Measurements from ENCODE around the gene ZNF418.
"Not testable (repeated sequence)": the region's sequence is repeated elsewhere in the genome, so short reads cannot be mapped to it uniquely, and the experiment has no call there.

The ZNF418 gene

DNA sequence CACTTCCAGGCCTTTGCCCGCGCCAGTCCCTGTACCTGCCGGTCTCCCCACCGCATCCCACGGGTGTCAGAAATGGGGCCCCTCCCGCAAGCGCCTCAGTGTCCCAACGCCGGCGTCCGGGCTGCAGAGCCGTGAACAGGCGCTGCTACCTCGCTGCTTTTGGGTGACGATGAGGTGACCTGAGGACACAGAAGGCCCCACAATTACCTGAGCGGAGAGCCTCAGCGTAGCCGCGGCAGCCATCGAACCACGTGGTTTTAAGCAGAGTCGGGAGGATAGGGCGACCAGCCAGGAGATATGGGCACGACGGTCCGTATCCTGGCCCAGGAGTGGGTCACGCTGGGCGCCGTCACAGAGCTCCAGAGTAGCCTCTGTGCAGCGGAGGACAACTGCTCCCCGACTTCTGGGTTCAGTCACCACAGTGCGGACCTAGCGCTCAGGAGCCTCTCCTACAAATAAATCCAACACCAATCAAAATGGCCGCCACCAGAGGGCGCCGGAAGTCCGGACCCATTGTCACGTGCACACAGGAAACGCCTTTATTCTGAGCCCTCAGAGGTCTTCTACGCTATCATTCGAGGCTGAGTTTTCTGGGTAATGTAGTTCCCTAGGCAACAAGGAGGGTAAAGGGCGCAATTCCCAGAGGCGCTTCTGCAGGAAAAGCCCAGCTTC lies 46.5 kb downstream of the ZNF418 start, which contains the start of gene ZNF814:
ZNF814 (minus strand) TSS at position 478 of the 672 bp plus-strand sequence; CDS start at position 243, 235 bp downstream.
- DNase-seq (ENCODE audit: low spot score), result peak; percentile 78

DNA sequence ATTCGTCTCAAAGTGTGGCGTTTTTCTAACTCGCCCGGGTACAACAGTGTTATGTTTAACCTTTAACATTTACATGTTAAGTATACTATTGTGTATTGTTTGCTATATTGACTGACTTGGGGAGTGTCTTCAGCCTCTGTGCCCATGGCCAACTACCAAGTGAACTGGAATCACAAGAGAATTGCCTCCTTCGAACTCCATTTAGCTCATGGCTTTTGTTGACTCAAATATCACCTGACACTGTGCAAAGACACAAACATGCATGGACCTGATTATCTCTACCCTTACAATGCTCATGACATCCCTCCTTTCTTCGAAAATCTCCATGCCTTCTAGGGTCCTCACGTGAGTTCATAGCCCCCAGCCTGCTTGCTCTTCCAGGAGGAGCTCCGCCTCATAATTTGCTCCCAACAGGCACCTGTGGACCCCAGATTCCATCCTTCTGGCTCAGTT lies 47.1 kb downstream of the ZNF418 start:
- DNase-seq (ENCODE audit: low spot score), result no peak

DNA sequence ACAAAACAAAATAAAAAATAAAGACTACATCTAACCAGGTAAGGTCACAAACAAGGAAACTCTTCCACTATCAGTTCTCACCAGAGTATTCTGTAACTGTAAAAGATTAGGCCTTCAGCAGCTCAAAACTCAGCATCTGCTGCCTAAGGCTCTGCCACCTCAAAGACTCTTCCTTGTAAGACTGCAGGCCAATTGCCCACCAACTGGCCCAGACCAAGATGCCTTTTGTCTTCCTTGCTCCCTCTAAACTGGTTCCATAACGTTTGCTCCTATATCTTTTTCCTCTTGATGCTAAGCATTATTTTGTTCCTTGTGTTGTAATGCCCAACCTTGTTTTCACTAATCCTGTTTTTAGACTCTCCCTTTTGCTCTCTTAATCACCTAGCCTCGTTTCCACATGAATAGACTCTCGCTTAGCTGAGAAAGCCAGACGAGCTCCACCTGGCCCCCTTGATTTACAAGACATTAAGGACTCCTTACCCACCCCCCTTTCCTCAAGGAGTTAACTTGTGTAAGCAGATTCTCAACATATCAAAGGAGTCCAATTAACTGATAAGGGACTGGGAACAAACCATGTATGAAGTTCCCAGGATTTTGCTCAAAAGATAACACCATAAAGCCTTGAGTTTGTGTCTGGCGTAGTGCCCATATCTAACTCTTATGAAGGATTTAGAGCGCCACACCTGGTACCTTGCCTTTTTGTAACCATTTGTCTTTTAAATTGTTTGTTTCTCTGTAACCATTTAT lies 47.8 kb downstream of the ZNF418 start:
- DNase-seq (ENCODE audit: low spot score), result no peak

DNA sequence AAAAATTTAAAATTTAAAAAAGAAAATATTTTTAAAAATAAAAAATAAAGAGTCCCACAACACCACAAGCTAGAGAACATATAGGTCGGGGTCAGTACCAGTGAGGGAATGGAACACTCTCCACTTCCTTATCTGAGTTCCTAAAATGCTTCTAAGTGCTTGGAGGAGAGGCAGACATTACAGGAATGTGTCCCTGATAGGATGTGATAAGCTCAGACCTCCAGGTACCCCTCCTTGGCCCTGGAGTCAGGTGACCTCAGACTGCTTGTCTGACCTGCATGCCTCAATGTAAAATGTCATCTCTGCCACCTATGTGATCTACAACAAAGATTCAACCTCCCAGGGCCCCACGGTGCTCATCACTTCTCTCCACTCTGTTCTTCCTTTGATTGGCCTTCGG lies 49.2 kb downstream of the ZNF418 start:
- no peak for DNase-seq (ENCODE audit: low spot score)

DNA sequence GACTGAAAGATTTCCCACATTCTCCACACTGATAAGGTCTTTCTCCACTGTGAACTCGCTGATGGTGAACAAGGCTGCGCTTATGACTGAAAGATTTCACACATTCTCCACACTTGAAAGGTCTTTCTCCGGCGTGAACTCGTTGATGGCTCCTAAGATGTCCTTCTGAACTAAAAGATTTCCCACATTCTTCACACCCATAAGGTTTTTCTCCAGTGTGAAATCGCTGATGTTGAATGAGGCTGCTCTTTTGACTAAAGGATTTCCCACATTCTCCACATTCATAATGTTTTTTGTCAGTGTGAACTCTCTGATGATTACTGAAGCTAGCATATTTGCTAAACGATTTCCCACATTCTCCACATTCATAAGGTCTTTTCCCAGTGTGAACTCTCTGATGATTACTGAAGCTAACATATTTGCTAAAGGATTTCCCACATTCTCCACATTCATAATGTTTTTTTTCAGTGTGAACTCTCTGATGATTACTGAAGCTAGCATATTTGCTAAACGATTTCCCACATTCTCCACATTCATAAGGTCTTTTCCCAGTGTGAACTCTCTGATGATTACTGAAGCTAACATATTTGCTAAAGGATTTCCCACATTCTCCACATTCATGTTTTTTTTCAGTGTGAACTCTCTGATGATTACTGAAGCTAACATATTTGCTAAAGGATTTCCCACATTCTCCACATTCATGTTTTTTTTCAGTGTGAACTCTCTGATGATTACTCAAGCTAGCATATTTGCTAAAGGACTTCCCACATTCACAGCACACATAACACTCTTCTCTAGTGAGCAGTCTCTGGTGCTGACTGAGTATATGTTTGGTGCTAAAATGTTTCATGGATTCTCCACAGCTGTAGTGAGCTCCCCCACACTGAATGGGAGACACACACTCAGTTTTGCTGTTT lies 61.1 kb downstream of the ZNF418 start:
- DNase-seq (ENCODE audit: low spot score), result not testable (repeated sequence)

DNA sequence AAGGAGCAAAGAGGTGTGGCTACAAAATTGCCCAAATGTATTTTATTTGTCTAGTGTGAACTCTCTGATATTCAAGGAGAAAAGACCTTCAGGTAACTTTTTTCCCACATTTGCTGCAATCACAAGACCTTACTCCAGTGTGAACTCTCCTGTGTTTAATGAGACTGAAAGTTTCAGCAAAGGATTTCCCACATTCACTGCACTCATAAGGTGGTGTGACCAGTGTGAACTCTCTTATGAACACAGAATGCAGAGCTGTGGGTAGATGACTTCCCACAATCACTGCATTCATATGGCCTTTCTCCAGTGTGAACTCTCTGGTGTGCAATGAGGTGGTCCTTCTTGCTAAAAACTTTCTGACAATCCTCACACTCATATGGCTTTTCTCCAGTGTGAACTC lies 62.8 kb downstream of the ZNF418 start:
- no peak for DNase-seq (ENCODE audit: low spot score)
